ENCODE results near the gene CLEC4D.

DNA sequence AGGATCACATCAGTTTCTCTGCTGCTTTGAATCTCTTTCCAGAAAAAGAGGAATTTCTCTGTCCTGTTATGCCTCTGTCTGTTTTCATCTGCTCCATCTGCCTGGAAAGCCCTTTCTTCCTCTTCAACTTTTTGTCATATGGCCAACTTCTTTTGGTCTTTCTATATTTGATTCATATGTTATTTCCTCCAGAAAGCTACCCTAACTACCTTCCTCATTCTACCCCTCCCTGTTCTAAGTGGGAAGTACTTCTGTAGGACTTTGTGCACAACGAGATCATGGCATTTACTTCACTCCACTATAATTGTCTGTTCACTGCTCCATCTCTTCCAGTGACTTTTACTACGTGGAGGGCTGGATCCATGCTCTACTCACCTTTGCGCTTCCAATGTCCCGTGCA lies 5.9 kb downstream of the CLEC4D start:
- TF ChIP-seq, protein P1, sequence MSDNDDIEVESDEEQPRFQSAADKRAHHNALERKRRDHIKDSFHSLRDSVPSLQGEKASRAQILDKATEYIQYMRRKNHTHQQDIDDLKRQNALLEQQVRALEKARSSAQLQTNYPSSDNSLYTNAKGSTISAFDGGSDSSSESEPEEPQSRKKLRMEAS (IDR thresholded peaks at IDR 0.05; ENCODE audit: low read depth, low read length): no peak
- no peak for TF ChIP-seq CTCF (IDR thresholded peaks at IDR 0.05; ENCODE audit: low read depth, low read length)

All from NB4 (cell line).